ENCODE data around the gene CWC22.

GRCh38 chr2:180004731-180005130, 2.4 kb downstream of the CWC22 start:
- no peak for TF ChIP-seq EZH2 (IDR thresholded peaks at IDR 0.05; ENCODE audit: insufficient read depth, poor library complexity, severe bottlenecking)
- TF ChIP-seq EZH2phosphoT487 (IDR thresholded peaks at IDR 0.05; ENCODE audit: insufficient read depth, low read depth) = no peak

Data from GM23248 (cell line).